ENCODE results near the gene TGFA. TPM values are rescaled to one million over a fixed set of nuclear protein-coding genes. Genes with fewer than 3 reads are reported as not detected.

Gene TGFA
- total RNA-seq, 1 donor from 2014 or later, result 0.31 TPM

DNA sequence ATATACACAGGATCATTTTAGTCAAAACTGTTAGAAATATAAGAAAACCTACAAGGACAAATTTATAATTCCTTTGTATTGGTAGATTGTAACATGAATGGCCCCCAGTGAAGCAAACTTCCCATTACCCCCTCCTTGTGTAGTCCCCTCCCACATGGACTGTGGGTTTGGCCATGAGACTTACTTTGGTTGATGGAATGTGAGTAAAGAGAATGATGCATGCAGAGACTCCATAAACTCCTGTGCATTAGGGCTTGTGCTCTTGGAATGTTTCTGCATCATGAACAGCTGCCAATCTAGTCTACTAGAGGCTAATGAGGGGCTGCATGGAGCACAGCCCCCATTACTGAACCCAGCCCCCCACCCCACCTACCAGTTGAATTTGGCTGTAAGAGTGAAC, 8.3 kb upstream of the TGFA start:
- H3K4me3 Mint-ChIP-seq, result no peak overlapping the region
- H3K27me3 Mint-ChIP-seq, result peaks cover 32% of the 10 kb centered on the region
- ATAC-seq (ENCODE audit: low read depth) (no peak), DNase-seq (no peak)
- no peaks in the 10 kb centered on the region for H3K9me3 Mint-ChIP-seq
- TF ChIP-seq, protein P1, sequence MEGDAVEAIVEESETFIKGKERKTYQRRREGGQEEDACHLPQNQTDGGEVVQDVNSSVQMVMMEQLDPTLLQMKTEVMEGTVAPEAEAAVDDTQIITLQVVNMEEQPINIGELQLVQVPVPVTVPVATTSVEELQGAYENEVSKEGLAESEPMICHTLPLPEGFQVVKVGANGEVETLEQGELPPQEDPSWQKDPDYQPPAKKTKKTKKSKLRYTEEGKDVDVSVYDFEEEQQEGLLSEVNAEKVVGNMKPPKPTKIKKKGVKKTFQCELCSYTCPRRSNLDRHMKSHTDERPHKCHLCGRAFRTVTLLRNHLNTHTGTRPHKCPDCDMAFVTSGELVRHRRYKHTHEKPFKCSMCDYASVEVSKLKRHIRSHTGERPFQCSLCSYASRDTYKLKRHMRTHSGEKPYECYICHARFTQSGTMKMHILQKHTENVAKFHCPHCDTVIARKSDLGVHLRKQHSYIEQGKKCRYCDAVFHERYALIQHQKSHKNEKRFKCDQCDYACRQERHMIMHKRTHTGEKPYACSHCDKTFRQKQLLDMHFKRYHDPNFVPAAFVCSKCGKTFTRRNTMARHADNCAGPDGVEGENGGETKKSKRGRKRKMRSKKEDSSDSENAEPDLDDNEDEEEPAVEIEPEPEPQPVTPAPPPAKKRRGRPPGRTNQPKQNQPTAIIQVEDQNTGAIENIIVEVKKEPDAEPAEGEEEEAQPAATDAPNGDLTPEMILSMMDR (IDR thresholded peaks at IDR 0.05), result no peak
- ChIA-PET CTCF (no interaction called here), POLR2A (no interaction called here)
- intact Hi-C loops (cut with micrococcal nuclease), result no loop called here
- H3K27ac Mint-ChIP-seq, result no peak overlapping the region
- H3K36me3 Mint-ChIP-seq (ENCODE audit: low read depth), result no peaks in the 10 kb centered on the region
- H3K4me1 Mint-ChIP-seq, result no peaks in the 10 kb centered on the region

DNA sequence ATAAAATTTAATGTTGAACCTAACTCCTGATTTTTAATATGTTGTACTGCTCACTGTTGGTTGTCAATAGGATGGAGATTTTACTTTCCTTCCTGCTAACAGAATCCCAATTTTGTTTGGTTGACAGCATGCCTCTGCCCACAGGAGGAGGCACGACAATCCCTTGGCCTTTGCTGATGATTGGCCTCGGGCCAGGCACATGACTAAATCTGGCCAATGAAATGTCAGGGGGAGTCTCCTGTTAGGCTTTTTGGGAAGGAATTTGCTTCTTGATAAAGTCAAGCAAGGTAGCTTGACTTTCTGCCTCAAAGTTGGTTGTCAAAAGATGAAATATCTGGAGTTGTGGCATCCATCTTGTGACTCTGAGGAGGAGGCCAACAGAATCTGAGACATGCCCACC, 6.8 kb upstream of the TGFA start:
- DNase-seq (no peak), ATAC-seq (ENCODE audit: low read depth) (no peak)
- Mint-ChIP-seq H3K27ac (no peak overlapping the region), H3K27me3 (peaks cover 37% of the 10 kb centered on the region), H3K4me1 (no peaks in the 10 kb centered on the region), H3K36me3 (ENCODE audit: low read depth) (no peaks in the 10 kb centered on the region), H3K4me3 (no peak overlapping the region), H3K9me3 (no peaks in the 10 kb centered on the region)
- intact Hi-C loops (cut with micrococcal nuclease), result no loop called here
- CTCF ChIA-PET, result no interaction called here
- POLR2A ChIA-PET, result no interaction called here
- TF ChIP-seq, protein P1 (IDR thresholded peaks at IDR 0.05), result no peak

DNA sequence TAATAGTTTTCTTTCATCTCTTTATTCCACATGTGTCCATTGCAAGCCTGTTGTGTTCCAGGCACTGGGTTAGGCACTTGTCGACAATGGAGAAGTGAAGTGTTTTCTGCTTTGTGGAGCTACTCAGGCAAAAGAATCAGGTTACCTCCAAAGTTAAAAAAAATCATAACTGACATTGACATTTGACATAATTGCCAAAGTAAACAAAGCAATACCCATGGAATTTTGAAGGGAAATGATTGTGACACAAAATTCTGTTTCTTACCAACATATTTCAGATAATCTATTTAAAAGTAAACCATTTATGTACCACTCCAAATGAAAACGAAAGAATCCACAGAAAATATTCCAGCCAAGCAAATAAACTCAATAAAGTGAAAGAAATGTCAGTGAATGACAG, 6.4 kb upstream of the TGFA start:
- TF ChIP-seq, protein P1 (IDR thresholded peaks at IDR 0.05), result no peak
- intact Hi-C loops (cut with micrococcal nuclease), result no loop called here
- ATAC-seq (ENCODE audit: low read depth), result no peak
- H3K27ac Mint-ChIP-seq, result no peak overlapping the region
- no peak for DNase-seq
- no peaks in the 10 kb centered on the region for H3K36me3 Mint-ChIP-seq (ENCODE audit: low read depth)
- H3K4me3 Mint-ChIP-seq, result no peak overlapping the region
- POLR2A ChIA-PET, result no interaction called here
- H3K27me3 Mint-ChIP-seq, result peaks cover 39% of the 10 kb centered on the region
- H3K9me3 Mint-ChIP-seq, result no peaks in the 10 kb centered on the region
- no peaks in the 10 kb centered on the region for H3K4me1 Mint-ChIP-seq
- CTCF ChIA-PET, result no interaction called here

DNA sequence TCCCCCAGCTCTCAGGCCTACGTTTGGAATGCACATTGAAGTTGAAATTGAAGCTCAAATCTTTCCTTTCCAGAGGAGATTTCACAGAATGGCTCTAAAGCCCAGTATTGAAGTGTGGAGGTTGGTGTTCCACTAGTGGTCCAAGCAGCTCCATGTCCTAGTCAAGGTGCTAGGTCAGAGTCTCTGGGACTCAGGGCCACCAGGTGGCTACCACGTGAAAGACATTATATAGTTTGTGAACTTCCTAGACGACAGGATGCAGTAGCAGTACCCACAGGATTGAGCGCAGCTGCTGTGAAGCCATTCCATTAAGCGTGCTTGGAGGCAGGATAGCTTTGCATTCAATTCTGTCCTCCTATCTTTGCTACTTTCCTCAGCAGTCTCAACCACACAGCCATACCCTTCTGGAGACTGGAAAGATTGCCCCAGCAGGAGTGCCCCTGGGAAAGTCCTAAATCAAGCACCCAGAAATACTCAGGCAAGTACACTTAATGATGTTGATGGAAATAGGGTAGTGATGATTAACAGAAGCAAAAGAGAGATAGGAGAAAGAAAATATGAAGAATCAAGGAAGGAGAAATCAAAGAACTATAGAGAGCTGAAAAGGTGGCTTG, 4.7 kb upstream of the TGFA start:
- Mint-ChIP-seq H3K27ac (no peak overlapping the region), H3K27me3 (peaks cover 49% of the 10 kb centered on the region), H3K4me3 (no peak overlapping the region), H3K4me1 (peaks cover 9% of the 10 kb centered on the region), H3K36me3 (ENCODE audit: low read depth) (no peaks in the 10 kb centered on the region), H3K9me3 (no peaks in the 10 kb centered on the region)
- ATAC-seq (ENCODE audit: low read depth) (no peak), DNase-seq (no peak)
- TF ChIP-seq, protein P1 (IDR thresholded peaks at IDR 0.05), result no peak
- ChIA-PET CTCF (no interaction called here), POLR2A (interaction anchor here (1.1 kb wide), 1 partner anchor 10 kb away, joined by 3 read pairs; no protein-coding TSS in a partner anchor)
- intact Hi-C loops (cut with micrococcal nuclease), result no loop called here

DNA sequence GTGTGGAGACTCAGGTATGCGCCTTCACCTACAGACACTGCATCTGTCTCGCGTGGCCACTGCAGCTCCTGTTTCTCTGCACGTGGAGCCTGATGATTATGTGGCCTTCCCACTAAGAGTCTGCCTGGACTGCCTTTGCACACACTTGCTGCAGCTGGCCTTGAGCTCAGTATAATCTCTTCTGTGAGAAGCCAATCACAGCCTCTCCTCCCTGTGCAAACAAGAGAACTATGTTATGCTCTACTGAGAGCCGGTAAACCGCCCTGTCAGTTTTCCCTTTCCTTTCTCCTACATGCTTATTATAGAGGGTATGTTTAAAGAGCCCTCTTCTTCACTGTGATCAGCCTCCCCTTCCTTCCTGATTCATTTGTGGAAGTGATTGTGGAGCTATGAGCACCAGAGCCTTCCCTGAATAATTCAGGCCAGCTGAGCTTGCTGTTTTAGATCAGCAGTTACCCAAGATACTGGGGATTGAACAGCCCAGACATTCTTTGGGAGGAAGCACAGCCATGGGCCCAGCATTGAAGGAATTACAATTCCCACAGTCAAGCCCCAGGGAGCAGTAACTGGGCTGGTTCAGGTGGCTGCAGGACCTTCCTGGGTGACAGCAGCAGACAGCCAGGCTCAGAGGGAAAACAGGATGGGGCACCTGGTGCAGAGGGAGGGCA, 3.7 kb upstream of the TGFA start:
- ATAC-seq (ENCODE audit: low read depth), result no peak
- CTCF ChIA-PET, result no interaction called here
- intact Hi-C loops (cut with micrococcal nuclease), result no loop called here

More for the DNA sequence above, 3.7 kb upstream of the TGFA start:
- Mint-ChIP-seq H3K27me3 (peaks cover 58% of the 10 kb centered on the region), H3K36me3 (ENCODE audit: low read depth) (no peaks in the 10 kb centered on the region), H3K27ac (no peak overlapping the region), H3K9me3 (no peaks in the 10 kb centered on the region), H3K4me3 (no peak overlapping the region), H3K4me1 (peaks cover 19% of the 10 kb centered on the region)
- TF ChIP-seq, protein P1 (IDR thresholded peaks at IDR 0.05), result no peak
- POLR2A ChIA-PET, result no interaction called here
- no peak for DNase-seq

Data from activated B cell treated with CpG ODN at 0.5 μM for 24 hours (primary cell).